ENCODE data around the gene CHEK1. TPM values are rescaled to one million over a fixed set of nuclear protein-coding genes. Genes with fewer than 3 reads are reported as not detected.

Gene CHEK1
- total and polyA plus RNA-seq, 9 of the 15 experiments (the other 6 are each of a cell fraction or from before 2014, with no cell fraction given): 62.6 to 108 (median 87.5) TPM

DNA sequence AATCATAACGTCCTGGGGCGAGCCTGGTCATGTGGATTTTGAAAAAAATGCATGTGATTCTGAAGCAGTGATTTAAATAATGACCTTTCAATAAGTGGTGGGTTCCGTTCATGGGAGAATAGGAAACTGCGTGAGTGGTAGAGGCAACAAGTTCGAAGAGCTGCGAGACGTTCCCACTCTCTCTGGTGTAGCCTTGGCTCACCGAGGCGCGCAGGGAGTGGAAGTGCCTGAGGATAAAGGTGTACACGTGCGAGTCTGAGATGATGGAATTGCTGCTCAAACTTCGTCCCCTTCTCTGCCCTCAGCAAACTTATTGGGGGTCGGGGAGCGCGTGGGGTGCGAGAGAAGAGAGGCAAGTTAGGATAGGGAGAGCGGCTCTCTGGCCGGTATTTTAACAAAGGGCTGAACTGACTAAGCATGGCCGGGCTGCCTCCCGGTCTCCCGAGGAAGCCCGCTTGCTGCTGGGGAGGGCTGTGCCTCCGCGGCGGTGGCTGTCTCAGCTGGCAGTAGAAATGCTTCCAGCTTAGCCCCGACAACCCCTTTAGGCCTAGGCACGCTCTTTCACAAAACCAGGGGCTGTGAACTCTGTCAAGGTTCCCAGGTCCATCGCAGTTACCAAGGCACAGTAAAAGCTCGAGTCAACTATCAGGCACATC lies 33.2 kb upstream of the CHEK1 start (continued):
- TF ChIP-seq, protein P1, sequence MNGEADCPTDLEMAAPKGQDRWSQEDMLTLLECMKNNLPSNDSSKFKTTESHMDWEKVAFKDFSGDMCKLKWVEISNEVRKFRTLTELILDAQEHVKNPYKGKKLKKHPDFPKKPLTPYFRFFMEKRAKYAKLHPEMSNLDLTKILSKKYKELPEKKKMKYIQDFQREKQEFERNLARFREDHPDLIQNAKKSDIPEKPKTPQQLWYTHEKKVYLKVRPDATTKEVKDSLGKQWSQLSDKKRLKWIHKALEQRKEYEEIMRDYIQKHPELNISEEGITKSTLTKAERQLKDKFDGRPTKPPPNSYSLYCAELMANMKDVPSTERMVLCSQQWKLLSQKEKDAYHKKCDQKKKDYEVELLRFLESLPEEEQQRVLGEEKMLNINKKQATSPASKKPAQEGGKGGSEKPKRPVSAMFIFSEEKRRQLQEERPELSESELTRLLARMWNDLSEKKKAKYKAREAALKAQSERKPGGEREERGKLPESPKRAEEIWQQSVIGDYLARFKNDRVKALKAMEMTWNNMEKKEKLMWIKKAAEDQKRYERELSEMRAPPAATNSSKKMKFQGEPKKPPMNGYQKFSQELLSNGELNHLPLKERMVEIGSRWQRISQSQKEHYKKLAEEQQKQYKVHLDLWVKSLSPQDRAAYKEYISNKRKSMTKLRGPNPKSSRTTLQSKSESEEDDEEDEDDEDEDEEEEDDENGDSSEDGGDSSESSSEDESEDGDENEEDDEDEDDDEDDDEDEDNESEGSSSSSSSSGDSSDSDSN (IDR thresholded peaks at IDR 0.05; ENCODE audit: borderline replicate concordance in 1 of 2, low read depth in 2 of 2, low read length in 2 of 2): no peak
- TF ChIP-seq RBFOX2 (IDR thresholded peaks at IDR 0.05; ENCODE audit: low read depth, low read length) (peak; percentile 39), MCM2 (IDR thresholded peaks at IDR 0.05; ENCODE audit: low read depth) (no peak), HNRNPH1 (optimal IDR thresholded peaks at IDR 0.05; ENCODE audit: low read depth, low read length) (no peak), FOS (IDR thresholded peaks at IDR 0.05; ENCODE audit: extremely low read depth, insufficient read length) (no peak), KAT2B (IDR thresholded peaks at IDR 0.05; ENCODE audit: low read depth, low read length) (no peak), CBFB (CRISPR knock-in tag; IDR thresholded peaks at IDR 0.05) (peak; percentile 15; the same call in 1 of the 2 replicates), RFX7 (CRISPR knock-in tag; IDR thresholded peaks at IDR 0.05) (no peak), SRF (CRISPR knock-in tag; IDR thresholded peaks at IDR 0.05) (0 out of 4 replicates have a peak, but pooled peaks of 1 of the 2 experiments have one; percentile 36), ETV5 (CRISPR knock-in tag; IDR thresholded peaks at IDR 0.05; ENCODE audit: low read depth) (no peak; the same call in 1 of the 2 replicates), ZKSCAN8 (CRISPR knock-in tag; IDR thresholded peaks at IDR 0.05) (no peak), BHLHE40 (IDR thresholded peaks at IDR 0.05; ENCODE audit: low read length) (no peak), ZNF347 (CRISPR knock-in tag; IDR thresholded peaks at IDR 0.05; ENCODE audit: low read depth) (no peak), ZZZ3 (IDR thresholded peaks at IDR 0.05) (no peak), SMC3 (conservative IDR thresholded peaks at IDR 0.05; ENCODE audit: insufficient read depth, low read depth, low read length) (0 out of 2 replicates have a peak, but pooled peaks have one; percentile 1), JUN (IDR thresholded peaks at IDR 0.05; ENCODE audit: borderline replicate concordance, low read depth, low read length) (no peak), JUN (CRISPR knock-in tag; IDR thresholded peaks at IDR 0.05; ENCODE audit: borderline replicate concordance) (no peak), NFIC (IDR thresholded peaks at IDR 0.05) (no peak), CHD1 (IDR thresholded peaks at IDR 0.05; ENCODE audit: low read length) (peak; percentile 40), HSF4 (CRISPR knock-in tag; IDR thresholded peaks at IDR 0.05; ENCODE audit: borderline replicate concordance) (no peak)
- TF ChIP-seq, protein P2, sequence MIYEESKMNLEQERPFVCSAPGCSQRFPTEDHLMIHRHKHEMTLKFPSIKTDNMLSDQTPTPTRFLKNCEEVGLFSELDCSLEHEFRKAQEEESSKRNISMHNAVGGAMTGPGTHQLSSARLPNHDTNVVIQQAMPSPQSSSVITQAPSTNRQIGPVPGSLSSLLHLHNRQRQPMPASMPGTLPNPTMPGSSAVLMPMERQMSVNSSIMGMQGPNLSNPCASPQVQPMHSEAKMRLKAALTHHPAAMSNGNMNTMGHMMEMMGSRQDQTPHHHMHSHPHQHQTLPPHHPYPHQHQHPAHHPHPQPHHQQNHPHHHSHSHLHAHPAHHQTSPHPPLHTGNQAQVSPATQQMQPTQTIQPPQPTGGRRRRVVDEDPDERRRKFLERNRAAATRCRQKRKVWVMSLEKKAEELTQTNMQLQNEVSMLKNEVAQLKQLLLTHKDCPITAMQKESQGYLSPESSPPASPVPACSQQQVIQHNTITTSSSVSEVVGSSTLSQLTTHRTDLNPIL (CRISPR knock-in tag; IDR thresholded peaks at IDR 0.05): no peak
- TF ChIP-seq, protein P3, sequence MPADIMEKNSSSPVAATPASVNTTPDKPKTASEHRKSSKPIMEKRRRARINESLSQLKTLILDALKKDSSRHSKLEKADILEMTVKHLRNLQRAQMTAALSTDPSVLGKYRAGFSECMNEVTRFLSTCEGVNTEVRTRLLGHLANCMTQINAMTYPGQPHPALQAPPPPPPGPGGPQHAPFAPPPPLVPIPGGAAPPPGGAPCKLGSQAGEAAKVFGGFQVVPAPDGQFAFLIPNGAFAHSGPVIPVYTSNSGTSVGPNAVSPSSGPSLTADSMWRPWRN (IDR thresholded peaks at IDR 0.05; ENCODE audit: low read depth): no peak
- TF ChIP-seq, protein P4, sequence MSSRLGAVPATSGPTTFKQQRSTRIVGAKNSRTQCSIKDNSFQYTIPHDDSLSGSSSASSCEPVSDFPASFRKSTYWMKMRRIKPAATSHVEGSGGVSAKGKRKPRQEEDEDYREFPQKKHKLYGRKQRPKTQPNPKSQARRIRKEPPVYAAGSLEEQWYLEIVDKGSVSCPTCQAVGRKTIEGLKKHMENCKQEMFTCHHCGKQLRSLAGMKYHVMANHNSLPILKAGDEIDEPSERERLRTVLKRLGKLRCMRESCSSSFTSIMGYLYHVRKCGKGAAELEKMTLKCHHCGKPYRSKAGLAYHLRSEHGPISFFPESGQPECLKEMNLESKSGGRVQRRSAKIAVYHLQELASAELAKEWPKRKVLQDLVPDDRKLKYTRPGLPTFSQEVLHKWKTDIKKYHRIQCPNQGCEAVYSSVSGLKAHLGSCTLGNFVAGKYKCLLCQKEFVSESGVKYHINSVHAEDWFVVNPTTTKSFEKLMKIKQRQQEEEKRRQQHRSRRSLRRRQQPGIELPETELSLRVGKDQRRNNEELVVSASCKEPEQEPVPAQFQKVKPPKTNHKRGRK (tag; IDR thresholded peaks at IDR 0.05): no peak
